GDM1 (cell line): ENCODE data around the gene RAB14.

Source experiments
- DNase-seq: peaks from one replicate; lab custom pipeline; 2025; lab: John Stamatoyannopoulos, UW

Gene RAB14

GRCh38 chr9:121219530-121219929 lies 17.9 kb upstream of the RAB14 start:
- DNase-seq: no peak

- no peak for DNase-seq
These were observed 16.8 kb upstream of the RAB14 start for GRCh38 chr9:121218357-121219027.

DNA sequence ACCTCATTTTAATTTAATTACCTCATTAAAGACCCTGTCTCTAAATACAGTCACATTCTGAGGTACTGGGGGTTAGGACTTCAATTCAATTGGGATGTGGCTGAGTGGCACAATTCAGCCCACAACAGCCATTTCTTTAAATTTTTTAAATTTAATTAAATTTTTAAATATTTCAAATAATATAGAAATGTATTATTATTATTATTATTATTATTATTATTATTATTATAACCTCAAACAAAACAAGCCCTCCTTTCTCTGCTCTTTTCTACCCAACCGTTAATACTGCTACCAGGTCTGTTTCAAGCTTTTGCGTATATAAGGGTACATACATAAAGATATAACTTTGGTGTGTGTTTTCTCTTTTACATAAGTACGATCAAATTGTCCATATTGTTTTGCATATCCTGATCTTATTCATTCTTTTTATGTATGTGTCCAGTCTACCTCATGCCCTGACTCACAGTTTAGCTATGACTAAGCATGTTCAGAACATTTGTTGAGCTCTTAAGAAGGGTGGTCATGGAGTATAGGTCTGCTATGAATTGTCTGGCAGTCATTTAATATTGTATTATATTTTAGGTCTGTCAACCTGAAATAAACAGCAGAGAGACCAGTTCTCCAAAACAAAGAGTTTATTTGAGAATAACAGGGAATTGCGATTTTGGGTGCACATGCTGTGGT lies 16.1 kb upstream of the RAB14 start:
- no peak for DNase-seq

DNA sequence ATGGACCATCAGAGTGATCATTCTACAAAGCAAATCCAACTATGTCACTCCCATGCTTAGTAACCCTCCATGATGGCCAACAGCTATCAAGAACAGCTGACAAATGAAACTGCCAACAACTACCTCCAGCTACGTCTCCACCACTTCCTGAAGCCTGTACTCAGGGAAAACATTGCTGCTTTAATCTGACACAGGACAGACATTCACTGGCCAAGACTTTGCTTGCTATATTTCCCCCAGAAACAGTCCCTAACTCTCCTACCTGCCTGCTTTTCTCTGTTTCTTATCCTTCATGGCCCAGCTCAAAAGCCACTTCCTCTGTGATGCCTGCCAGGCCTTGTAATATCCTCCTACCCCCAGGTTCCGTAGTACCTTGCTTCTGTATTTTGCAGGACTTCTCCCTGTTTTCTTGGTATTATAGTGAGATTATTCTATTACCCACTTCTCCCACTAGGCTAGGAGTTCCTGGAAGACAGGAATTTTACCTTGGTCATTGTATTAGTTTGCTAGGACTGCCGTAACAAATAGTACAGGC lies 14.7 kb upstream of the RAB14 start:
- DNase-seq: peak; percentile 45

DNA sequence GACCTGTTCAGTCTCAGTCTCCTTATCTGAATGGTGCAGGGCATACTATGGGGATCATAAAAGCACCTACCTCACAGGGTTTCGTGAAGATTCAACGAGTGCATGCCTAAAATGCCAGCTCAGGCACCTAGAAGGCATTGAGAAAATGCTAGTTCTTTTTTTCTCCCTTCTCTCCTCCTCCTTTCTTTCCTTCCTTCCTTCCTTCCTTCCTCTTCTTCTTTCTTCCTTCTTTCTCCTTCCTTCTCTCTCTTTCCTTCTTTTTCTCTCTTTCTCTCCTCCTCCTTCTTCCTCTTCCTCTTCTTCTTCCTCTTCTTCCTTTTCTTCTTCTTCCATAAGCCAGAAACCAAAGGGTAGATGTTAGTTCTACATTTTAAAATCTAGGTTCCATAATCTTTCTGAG lies 12.3 kb upstream of the RAB14 start:
- no peak for DNase-seq

GRCh38 chr9:121213136-121213806 lies 11.6 kb upstream of the RAB14 start:
- peak; percentile 74 for DNase-seq

GRCh38 chr9:121210536-121210935 lies 8.9 kb upstream of the RAB14 start:
- DNase-seq: no peak

- DNase-seq: no peak
These were observed 5.8 kb upstream of the RAB14 start for GRCh38 chr9:121207371-121207940.

DNA sequence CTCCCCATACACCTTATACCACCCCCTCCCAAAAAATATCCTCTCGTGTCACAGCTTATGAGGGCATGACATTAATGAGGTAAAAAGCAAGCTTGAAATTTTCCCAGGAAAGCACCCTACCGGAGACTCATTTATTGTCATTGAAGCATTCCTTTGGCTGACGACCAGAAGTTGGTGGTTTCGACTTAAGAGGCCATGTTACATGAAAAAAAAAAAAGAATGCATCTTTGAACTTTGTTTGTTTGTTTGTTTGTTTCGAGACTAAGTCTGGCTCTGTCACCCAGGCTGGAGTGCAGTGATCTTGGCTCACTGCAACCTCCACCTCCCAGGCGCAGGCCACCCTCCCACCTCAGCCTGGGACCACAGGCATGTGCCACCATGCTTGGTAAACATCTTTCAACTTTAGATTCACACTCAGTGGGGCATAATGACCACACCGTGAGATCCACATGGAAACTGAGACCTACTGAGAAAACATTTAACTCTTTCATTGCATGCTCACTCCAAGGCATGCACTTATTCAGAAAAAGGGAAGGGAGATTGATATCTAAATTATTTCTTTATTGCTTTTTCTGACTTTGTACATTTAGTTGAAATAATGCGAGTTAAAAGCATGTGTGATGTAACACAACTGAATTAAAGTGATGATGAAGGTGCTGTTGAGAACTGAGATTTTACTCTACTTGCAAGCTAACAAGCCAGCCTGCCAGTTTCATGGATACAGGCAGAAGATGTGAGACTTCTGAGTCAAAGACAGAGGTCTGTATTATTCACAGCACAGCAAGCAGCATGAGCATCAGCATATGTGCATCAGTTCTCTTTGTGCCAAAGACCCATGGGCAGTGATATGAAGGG lies 5.1 kb upstream of the RAB14 start:
- DNase-seq: no peak

DNA sequence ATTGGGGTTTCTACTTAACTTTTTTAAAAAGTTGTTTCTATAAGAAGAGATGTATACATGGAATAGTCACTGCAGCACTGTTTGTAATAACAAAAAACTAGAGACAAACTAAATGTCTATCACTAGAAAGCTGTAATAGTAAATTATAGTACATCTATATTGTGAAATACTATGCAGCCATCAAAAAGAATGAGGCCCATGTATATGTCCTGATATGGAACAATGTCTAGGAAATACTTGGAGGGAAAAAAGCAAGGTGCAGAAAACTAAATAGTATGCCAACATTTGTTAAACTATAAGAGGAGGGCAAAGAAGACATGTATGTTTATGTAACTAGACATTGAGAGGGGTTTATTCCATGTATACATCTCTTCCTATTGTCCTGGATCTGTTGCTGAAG lies 2.9 kb upstream of the RAB14 start:
- no peak for DNase-seq

GRCh38 chr9:121204121-121204520 lies 2.5 kb upstream of the RAB14 start:
- no peak for DNase-seq

- no peak for DNase-seq
These were observed 478 bp downstream of the RAB14 start for GRCh38 chr9:121201045-121201737.

GRCh38 chr9:121200356-121200755 lies 1.3 kb downstream of the RAB14 start:
- DNase-seq: no peak

- DNase-seq: no peak
These were observed 1.7 kb downstream of the RAB14 start for GRCh38 chr9:121199921-121200320.

DNA sequence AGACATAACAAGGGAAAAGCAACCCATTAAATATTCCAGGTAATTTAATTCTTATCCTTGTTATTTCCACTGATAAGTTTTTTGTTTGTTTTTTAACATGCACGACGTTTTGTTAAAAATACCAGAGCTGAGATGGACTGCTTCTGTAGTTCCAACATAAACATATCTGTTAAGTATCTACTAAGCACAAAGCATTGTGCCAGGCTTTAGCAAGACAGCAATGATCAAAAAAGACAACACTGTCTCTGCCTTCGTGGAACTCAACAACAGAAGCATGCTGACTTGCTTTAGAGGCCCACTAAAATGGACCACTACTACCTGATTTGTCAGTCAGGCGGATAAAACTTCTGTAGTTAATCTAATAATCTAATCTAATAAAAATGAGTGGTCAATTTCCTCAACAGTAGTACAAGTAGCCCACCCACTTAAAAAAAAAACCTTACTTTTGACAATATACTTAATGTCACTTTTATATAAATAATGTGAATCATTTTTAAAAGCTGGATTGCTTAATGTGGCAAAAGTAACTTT lies 3.1 kb downstream of the RAB14 start:
- no peak for DNase-seq

GRCh38 chr9:121197132-121197531 lies 4.5 kb downstream of the RAB14 start:
- DNase-seq: no peak

DNA sequence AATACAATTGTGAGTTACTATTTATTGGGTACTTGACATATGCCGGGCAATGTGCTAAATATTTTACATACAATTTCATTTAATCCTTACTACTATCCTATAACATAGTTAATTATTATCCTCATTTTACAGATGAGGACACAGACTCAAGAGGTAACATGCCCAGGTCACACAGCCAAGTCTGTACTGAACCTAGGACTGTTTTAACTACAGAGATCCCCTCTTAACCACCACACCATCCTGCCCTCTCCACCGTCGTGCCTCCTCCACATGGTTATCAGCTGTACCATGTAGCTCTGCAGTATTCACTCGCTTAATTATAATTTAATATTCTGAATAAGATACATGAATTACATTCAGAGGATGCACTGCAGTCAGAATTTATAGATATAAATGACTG lies 5.3 kb downstream of the RAB14 start:
- DNase-seq: no peak

DNA sequence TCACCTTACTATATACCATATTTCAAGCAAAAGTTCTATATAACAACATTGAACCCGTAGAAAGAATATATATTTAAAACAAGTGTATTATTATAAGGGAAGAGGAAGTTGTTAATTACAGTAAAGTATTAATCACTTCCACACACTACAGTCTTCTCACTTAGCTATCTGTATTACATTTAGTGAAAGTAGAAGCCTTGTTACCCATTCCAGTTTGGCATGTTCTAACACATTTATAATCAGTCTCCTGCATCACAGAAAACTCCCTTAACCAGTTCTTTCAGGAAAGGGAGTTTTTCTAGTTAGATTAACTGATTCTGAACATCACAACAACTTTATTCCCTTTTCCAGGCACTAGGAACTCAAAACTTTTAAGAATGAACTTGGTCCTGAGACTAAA lies 6.9 kb downstream of the RAB14 start:
- no peak for DNase-seq

DNA sequence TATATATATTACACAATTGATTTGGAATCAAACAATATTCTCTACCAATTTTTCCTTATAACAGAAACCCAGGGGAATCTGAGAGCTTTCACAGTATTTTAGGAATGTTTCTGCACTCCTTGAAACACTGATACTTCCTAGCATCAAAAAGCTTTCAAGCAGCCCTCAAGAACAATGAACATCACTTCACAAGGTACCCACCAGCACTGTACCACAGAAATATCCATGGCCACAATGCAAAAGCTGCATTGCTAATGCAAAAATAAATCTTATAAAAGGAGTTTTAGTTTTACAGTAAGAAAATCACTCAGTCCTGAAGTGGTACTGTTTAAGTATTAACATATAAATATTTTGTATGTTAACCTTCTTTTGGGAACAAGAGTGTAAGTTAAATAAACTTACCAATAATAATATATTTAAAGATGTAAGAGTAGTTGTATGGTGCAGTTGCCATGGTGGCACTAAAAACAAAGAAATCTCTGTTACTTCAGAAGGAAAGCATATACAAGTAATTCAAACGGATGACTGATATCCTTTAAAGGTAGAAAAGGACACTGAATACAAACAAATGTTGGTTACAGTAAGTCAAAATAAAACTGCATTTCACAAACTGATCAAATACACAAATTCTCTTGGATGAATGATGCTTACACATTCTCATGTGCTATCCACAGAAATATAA lies 8.6 kb downstream of the RAB14 start:
- DNase-seq: no peak

- DNase-seq: no peak
These were observed 9.2 kb downstream of the RAB14 start for GRCh38 chr9:121192518-121192917.
